ENCODE results near the gene DERL3.
A peak's percentile ranks its signal among the peaks of the same experiment; 100 is the strongest.

Gene DERL3

GRCh38 chr22:23801238-23801821 is 37.5 kb downstream of the DERL3 start:
- no peak for DNase-seq

GRCh38 chr22:23800297-23801237 is 38.2 kb downstream of the DERL3 start:
- no peak for DNase-seq

GRCh38 chr22:23796461-23796860 is 42.3 kb downstream of the DERL3 start:
- no peak for DNase-seq

- DNase-seq, result no peak
These were observed 45.5 kb downstream of the DERL3 start for GRCh38 chr22:23793326-23793725.

GRCh38 chr22:23791738-23792645 is 46.8 kb downstream of the DERL3 start:
- DNase-seq, result no peak

- no peak for DNase-seq
These were observed 47.7 kb downstream of the DERL3 start for GRCh38 chr22:23790819-23791737.

- no peak for DNase-seq
These were observed 49.2 kb downstream of the DERL3 start for GRCh38 chr22:23789638-23790037.

- peak; percentile 59 for DNase-seq
These were observed 49.7 kb downstream of the DERL3 start for GRCh38 chr22:23789121-23789520.

- DNase-seq, result no peak
These were observed 50.9 kb downstream of the DERL3 start for GRCh38 chr22:23787910-23788309.

- DNase-seq, result no peak
These were observed 51.3 kb downstream of the DERL3 start for GRCh38 chr22:23787600-23787896.

- peak; percentile 72 for DNase-seq
These were observed 51.8 kb downstream of the DERL3 start, which contains the start of gene SMARCB1 for GRCh38 chr22:23786752-23787599. TSS of gene SMARCB1 (plus strand) at chr22:23786966. CDS start at chr22:23787170, 204 bp downstream.

- no peak for DNase-seq
These were observed 52.5 kb downstream of the DERL3 start for GRCh38 chr22:23786261-23786710.

Measured in NCI-H1105 treated with DMSO at 0.1 percent for 48 hours (cell line).